GM10248 (cell line): Measurements from ENCODE around the gene IGSF9B.

Source experiments
- CTCF ChIA-PET: fragments of 300-600 bp; sonication (Branson Sonifier 250); formaldehyde crosslinking; extraction: SDS; loops from one replicate; lab custom pipeline; 2021; ENCODE audit warnings: antibody characterized with exemption; lab: Yijun Ruan, JAX
- POLR2A ChIA-PET: fragments of 350-650 bp; sonication (Branson Sonifier 250); formaldehyde crosslinking; extraction: SDS; loops from one replicate; lab custom pipeline; 2020; ENCODE audit warnings: antibody characterized with exemption; lab: Yijun Ruan, JAX
- DNase-seq: peaks from one replicate; pipeline ENCODE4 v3.0.0; 2012; ENCODE audit errors: extremely low spot score
- CTCF ChIP-seq: IDR thresholded peaks from 2 replicates; pipeline ENCODE4 v1.5.1; 2012; ENCODE audit warnings: mild to moderate bottlenecking, low read depth; ENCODE audit errors: extremely low read depth, missing control alignments, control extremely low read depth

IGSF9B gene

GRCh38 chr11:133999355-133999754 is 42.6 kb upstream of the IGSF9B start:
- no peak for DNase-seq
- CTCF ChIA-PET: no interaction called here
- POLR2A ChIA-PET: no interaction called here
- TF ChIP-seq CTCF: no peak

GRCh38 chr11:133997554-133997953 is 40.8 kb upstream of the IGSF9B start:
- TF ChIP-seq CTCF: no peak
- CTCF ChIA-PET: interaction anchor here (1.6 kb wide), 1 partner anchor 863 kb away, joined by 3 read pairs; no protein-coding TSS in a partner anchor
- DNase-seq: no peak
- POLR2A ChIA-PET: no interaction called here

GRCh38 chr11:133996671-133997070 is 39.9 kb upstream of the IGSF9B start:
- ChIA-PET CTCF (interaction anchor here (1.6 kb wide), 1 partner anchor 862 kb away, joined by 3 read pairs; no protein-coding TSS in a partner anchor), POLR2A (no interaction called here)
- no peak for TF ChIP-seq CTCF
- DNase-seq: no peak

GRCh38 chr11:133995066-133995465 is 38.3 kb upstream of the IGSF9B start:
- POLR2A ChIA-PET: no interaction called here
- CTCF ChIA-PET: no interaction called here

GRCh38 chr11:133993921-133994320 is 37.2 kb upstream of the IGSF9B start:
- no peak for TF ChIP-seq CTCF
- no peak for DNase-seq
- CTCF ChIA-PET: no interaction called here
- POLR2A ChIA-PET: no interaction called here

More at GRCh38 chr11:133995066-133995465, 38.3 kb upstream of the IGSF9B start:
- DNase-seq: no peak
- no peak for TF ChIP-seq CTCF

- DNase-seq: no peak
- POLR2A ChIA-PET: no interaction called here
- TF ChIP-seq CTCF: no peak
- CTCF ChIA-PET: no interaction called here
Measured at GRCh38 chr11:133993107-133993506, 36.3 kb upstream of the IGSF9B start.
